HG03520 (cell line): ENCODE measurements around the gene EFNB2.

Experiments used
- ATAC-seq: cut with Tn5 transposase; IDR thresholded peaks from one replicate; pipeline ENCODE4 v1.9.1; 2021; ENCODE audit warnings: mild to moderate bottlenecking, moderate library complexity; ENCODE audit not compliant: unreplicated experiment

EFNB2 gene

GRCh38 chr13:106535552-106536243 is at the start of gene EFNB2:
TSS of gene EFNB2 (minus strand) at chr13:106535662. CDS start at chr13:106534964, 698 bp downstream.
- ATAC-seq: peak; percentile 96

- no peak for ATAC-seq
These were observed 45.8 kb upstream of the EFNB2 start for GRCh38 chr13:106581225-106581624.

GRCh38 chr13:106575896-106576295 is 40.4 kb upstream of the EFNB2 start:
- ATAC-seq: no peak

GRCh38 chr13:106573868-106574267 is 38.4 kb upstream of the EFNB2 start:
- no peak for ATAC-seq

GRCh38 chr13:106573284-106573846 is 37.9 kb upstream of the EFNB2 start:
- no peak for ATAC-seq

- ATAC-seq: no peak
These were observed 34.9 kb upstream of the EFNB2 start for GRCh38 chr13:106570299-106570852.

GRCh38 chr13:106569233-106570095 is 34.0 kb upstream of the EFNB2 start:
- ATAC-seq: no peak

GRCh38 chr13:106568299-106569003 is 33.0 kb upstream of the EFNB2 start:
- peak; percentile 31 for ATAC-seq

GRCh38 chr13:106567474-106568298 is 32.2 kb upstream of the EFNB2 start, which contains the start of gene ARGLU1:
TSS of gene ARGLU1 (minus strand) at chr13:106568137. CDS start at chr13:106567919, 218 bp downstream.
- ATAC-seq: peak; percentile 64

GRCh38 chr13:106566641-106567473 is 31.4 kb upstream of the EFNB2 start:
- peak; percentile 28 for ATAC-seq

- no peak for ATAC-seq
These were observed 29.8 kb upstream of the EFNB2 start for GRCh38 chr13:106565127-106565775.

- no peak for ATAC-seq
These were observed 26.8 kb upstream of the EFNB2 start for GRCh38 chr13:106562301-106562700.

- peak; percentile 85 for ATAC-seq
These were observed 26.2 kb upstream of the EFNB2 start for GRCh38 chr13:106561551-106562170.

GRCh38 chr13:106560821-106561220 is 25.4 kb upstream of the EFNB2 start:
- ATAC-seq: no peak

- ATAC-seq: no peak
These were observed 23.1 kb upstream of the EFNB2 start for GRCh38 chr13:106558527-106558926.

GRCh38 chr13:106555631-106556328 is 20.3 kb upstream of the EFNB2 start:
- no peak for ATAC-seq

GRCh38 chr13:106551751-106552150 is 16.3 kb upstream of the EFNB2 start:
- ATAC-seq: no peak
